ENCODE measurements around the gene RNF152. TPM values are rescaled to one million over a fixed set of nuclear protein-coding genes. Genes with fewer than 3 reads are reported as not detected.

Gene RNF152
- polyA plus RNA-seq, 1 donor from 2014 or later, result 22.9 TPM

GRCh38 chr18:61853855-61854254, 39.0 kb downstream of the RNF152 start:
- H4K20me1 ChIP-seq (ENCODE audit: insufficient read depth), result no peaks in the 10 kb centered on the region
- no peaks in the 10 kb centered on the region for H3K36me3 ChIP-seq (ENCODE audit: insufficient read depth, low read length)
- H3K27ac ChIP-seq (ENCODE audit: low read length), result peak overlapping the region; percentile 61
- H3F3A ChIP-seq (ENCODE audit: insufficient read depth, low read length, poor library complexity, severe bottlenecking), result no peaks in the 10 kb centered on the region
- H3K9me2 ChIP-seq (ENCODE audit: insufficient read depth, low read length), result no peaks in the 10 kb centered on the region
- H3K4me3 ChIP-seq (ENCODE audit: low read length), result peak overlapping the region; percentile 20
- no peak overlapping the region for H3K9ac ChIP-seq (ENCODE audit: low read length)
- TF ChIP-seq TAF1 (IDR thresholded peaks at IDR 0.05; ENCODE audit: low read depth) (no peak), EZH2 (IDR thresholded peaks at IDR 0.05; ENCODE audit: borderline replicate concordance, insufficient read depth, low read length, poor library complexity, severe bottlenecking) (no peak), MXI1 (conservative IDR thresholded peaks at IDR 0.05; ENCODE audit: poor library complexity, severe bottlenecking) (no peak), CTCF (IDR thresholded peaks at IDR 0.05; ENCODE audit: poor library complexity, severe bottlenecking) (no peak), POLR2AphosphoS5 (IDR thresholded peaks at IDR 0.05) (no peak), SMC3 (conservative IDR thresholded peaks at IDR 0.05; ENCODE audit: poor library complexity) (no peak), REST (IDR thresholded peaks at IDR 0.05; ENCODE audit: borderline replicate concordance) (no peak), EP300 (conservative IDR thresholded peaks at IDR 0.05; ENCODE audit: poor library complexity, severe bottlenecking) (no peak), RAD21 (conservative IDR thresholded peaks at IDR 0.05) (no peak)
- no peaks in the 10 kb centered on the region for H3K9me3 ChIP-seq (ENCODE audit: low read length)
- H3K4me2 ChIP-seq (ENCODE audit: low read length), result peak overlapping the region; percentile 54
- H3K79me2 ChIP-seq (replicated peaks; ENCODE audit: insufficient read depth, low read length), result no peaks in the 10 kb centered on the region
- no peak overlapping the region for H2AFZ ChIP-seq (ENCODE audit: low read depth, low read length)
- H3K27me3 ChIP-seq (ENCODE audit: insufficient read depth, low read depth, low read length), result no peaks in the 10 kb centered on the region

- Histone ChIP-seq H3K79me2 (replicated peaks; ENCODE audit: insufficient read depth, low read length) (no peaks in the 10 kb centered on the region), H4K20me1 (ENCODE audit: insufficient read depth) (no peaks in the 10 kb centered on the region), H3K9ac (ENCODE audit: low read length) (no peak overlapping the region)
Measured at GRCh38 chr18:61852496-61852895, 40.3 kb downstream of the RNF152 start.

More at GRCh38 chr18:61852496-61852895, 40.3 kb downstream of the RNF152 start:
- no peak overlapping the region for H2AFZ ChIP-seq (ENCODE audit: low read depth, low read length)
- H3K9me2 ChIP-seq (ENCODE audit: insufficient read depth, low read length), result no peaks in the 10 kb centered on the region
- H3K36me3 ChIP-seq (ENCODE audit: insufficient read depth, low read length), result no peaks in the 10 kb centered on the region
- no peak overlapping the region for H3K27ac ChIP-seq (ENCODE audit: low read length)
- no peaks in the 10 kb centered on the region for H3K27me3 ChIP-seq (ENCODE audit: insufficient read depth, low read depth, low read length)
- H3K4me2 ChIP-seq (ENCODE audit: low read length), result no peak overlapping the region
- H3K4me3 ChIP-seq (ENCODE audit: low read length), result no peak overlapping the region
- no peaks in the 10 kb centered on the region for H3F3A ChIP-seq (ENCODE audit: insufficient read depth, low read length, poor library complexity, severe bottlenecking)
- no peaks in the 10 kb centered on the region for H3K9me3 ChIP-seq (ENCODE audit: low read length)
- TF ChIP-seq RAD21 (conservative IDR thresholded peaks at IDR 0.05) (no peak), CTCF (IDR thresholded peaks at IDR 0.05; ENCODE audit: poor library complexity, severe bottlenecking) (no peak), EZH2 (IDR thresholded peaks at IDR 0.05; ENCODE audit: borderline replicate concordance, insufficient read depth, low read length, poor library complexity, severe bottlenecking) (no peak), TAF1 (IDR thresholded peaks at IDR 0.05; ENCODE audit: low read depth) (no peak), SMC3 (conservative IDR thresholded peaks at IDR 0.05; ENCODE audit: poor library complexity) (no peak), MXI1 (conservative IDR thresholded peaks at IDR 0.05; ENCODE audit: poor library complexity, severe bottlenecking) (no peak), REST (IDR thresholded peaks at IDR 0.05; ENCODE audit: borderline replicate concordance) (no peak), POLR2AphosphoS5 (IDR thresholded peaks at IDR 0.05) (no peak), EP300 (conservative IDR thresholded peaks at IDR 0.05; ENCODE audit: poor library complexity, severe bottlenecking) (no peak)
